Muscle layer of duodenum (tissue), 2 donors: ENCODE data around the gene PCSK2.

Experiments
- H3K27ac ChIP-seq: one replicate; pipeline ENCODE4 v1.7.0; 2013; ENCODE audit warnings: mild to moderate bottlenecking, low read length
- H3K27me3 ChIP-seq: one replicate; pipeline ENCODE4 v1.7.0; 2013; ENCODE audit warnings: low read depth, mild to moderate bottlenecking, control low read depth, low read length
- H3K36me3 ChIP-seq, 2 donors: one replicate each; pipeline ENCODE4 v1.7.0; 2013; ENCODE audit warnings: low read length in 2 of 2, control low read depth in 1 of 2, mild to moderate bottlenecking in 1 of 2; ENCODE audit not compliant: insufficient read depth in 2 of 2, control insufficient read depth in 1 of 2
- H3K4me1 ChIP-seq, 2 donors: one replicate each; pipeline ENCODE4 v1.7.0; 2013; ENCODE audit warnings: low read length in 2 of 2, mild to moderate bottlenecking in 2 of 2, control low read depth in 1 of 2, moderate library complexity in 1 of 2; ENCODE audit not compliant: insufficient read depth in 2 of 2, control insufficient read depth in 1 of 2
- H3K4me3 ChIP-seq, 2 donors: one replicate each; pipeline ENCODE4 v1.7.0; 2013; ENCODE audit warnings: low read length in 2 of 2, low read depth in 1 of 2, mild to moderate bottlenecking in 1 of 2
- H3K9me3 ChIP-seq, 2 donors: one replicate each; pipeline ENCODE4 v1.7.0; 2013; ENCODE audit warnings: low read length in 2 of 2, control low read depth in 1 of 2, mild to moderate bottlenecking in 1 of 2; ENCODE audit not compliant: control insufficient read depth in 1 of 2
- donor health status: healthy.

PCSK2 gene

GRCh38 chr20:17304774-17305173 is 77.9 kb downstream of the PCSK2 start:
- Histone ChIP-seq H3K4me1 (no peaks in the 10 kb centered on the region), H3K4me3 (no peak overlapping the region), H3K36me3 (no peaks in the 10 kb centered on the region), H3K27ac (no peak overlapping the region), H3K27me3 (no peaks in the 10 kb centered on the region), H3K9me3 (no peaks in the 10 kb centered on the region)

GRCh38 chr20:17306427-17306826 is 79.6 kb downstream of the PCSK2 start:
- H3K4me1 ChIP-seq: no peaks in the 10 kb centered on the region
- H3K36me3 ChIP-seq: no peaks in the 10 kb centered on the region
- no peak overlapping the region for H3K27ac ChIP-seq
- no peaks in the 10 kb centered on the region for H3K9me3 ChIP-seq
- no peak overlapping the region for H3K4me3 ChIP-seq
- H3K27me3 ChIP-seq: no peaks in the 10 kb centered on the region

- Histone ChIP-seq H3K4me1 (no peaks in the 10 kb centered on the region), H3K27ac (no peak overlapping the region), H3K4me3 (no peak overlapping the region), H3K27me3 (peaks cover 6% of the 10 kb centered on the region), H3K36me3 (no peaks in the 10 kb centered on the region), H3K9me3 (no peaks in the 10 kb centered on the region)
Observed at GRCh38 chr20:17314264-17314663, 87.4 kb downstream of the PCSK2 start.

- Histone ChIP-seq H3K9me3 (no peaks in the 10 kb centered on the region), H3K4me1 (no peaks in the 10 kb centered on the region), H3K27ac (no peak overlapping the region), H3K27me3 (peaks cover 6% of the 10 kb centered on the region), H3K4me3 (peak overlapping the region in 1 of 2 donors; percentile 22), H3K36me3 (no peaks in the 10 kb centered on the region)
Observed at GRCh38 chr20:17315407-17316231, 88.8 kb downstream of the PCSK2 start.

GRCh38 chr20:17316316-17317038 is 89.6 kb downstream of the PCSK2 start:
- Histone ChIP-seq H3K27me3 (peaks cover 6% of the 10 kb centered on the region), H3K36me3 (no peaks in the 10 kb centered on the region), H3K27ac (no peak overlapping the region), H3K9me3 (no peaks in the 10 kb centered on the region), H3K4me1 (no peaks in the 10 kb centered on the region), H3K4me3 (no peak overlapping the region)

GRCh38 chr20:17317341-17317740 is 90.5 kb downstream of the PCSK2 start:
- H3K36me3 ChIP-seq: no peaks in the 10 kb centered on the region
- H3K4me3 ChIP-seq: no peak overlapping the region
- no peaks in the 10 kb centered on the region for H3K9me3 ChIP-seq
- H3K4me1 ChIP-seq: no peaks in the 10 kb centered on the region
- H3K27me3 ChIP-seq: peaks cover 6% of the 10 kb centered on the region
- H3K27ac ChIP-seq: no peak overlapping the region

GRCh38 chr20:17320456-17320855 is 93.6 kb downstream of the PCSK2 start:
- no peaks in the 10 kb centered on the region for H3K4me1 ChIP-seq
- peaks cover 6% of the 10 kb centered on the region for H3K27me3 ChIP-seq
- H3K4me3 ChIP-seq: no peak overlapping the region
- H3K9me3 ChIP-seq: peaks cover 0 to under 1% of the 10 kb centered on the region in 2 donors
- H3K27ac ChIP-seq: no peak overlapping the region
- H3K36me3 ChIP-seq: no peaks in the 10 kb centered on the region

- H3K36me3 ChIP-seq: no peaks in the 10 kb centered on the region
- H3K9me3 ChIP-seq: peaks cover 0 to 4% of the 10 kb centered on the region in 2 donors
- H3K4me1 ChIP-seq: no peaks in the 10 kb centered on the region
- H3K27ac ChIP-seq: no peak overlapping the region
- no peaks in the 10 kb centered on the region for H3K27me3 ChIP-seq
- H3K4me3 ChIP-seq: no peak overlapping the region
Observed at GRCh38 chr20:17326096-17326495, 99.3 kb downstream of the PCSK2 start.

- peaks cover 0 to 4% of the 10 kb centered on the region in 2 donors for H3K9me3 ChIP-seq
- no peak overlapping the region for H3K27ac ChIP-seq
- H3K4me1 ChIP-seq: no peaks in the 10 kb centered on the region
- H3K4me3 ChIP-seq: no peak overlapping the region
- no peaks in the 10 kb centered on the region for H3K36me3 ChIP-seq
- H3K27me3 ChIP-seq: no peaks in the 10 kb centered on the region
Observed at GRCh38 chr20:17327185-17328148, 100.6 kb downstream of the PCSK2 start.

- no peak overlapping the region for H3K4me3 ChIP-seq
- no peaks in the 10 kb centered on the region for H3K36me3 ChIP-seq
- no peaks in the 10 kb centered on the region for H3K9me3 ChIP-seq
- no peaks in the 10 kb centered on the region for H3K4me1 ChIP-seq
- H3K27ac ChIP-seq: no peak overlapping the region
- no peaks in the 10 kb centered on the region for H3K27me3 ChIP-seq
Observed at GRCh38 chr20:17334932-17335331, 108.1 kb downstream of the PCSK2 start.

- no peaks in the 10 kb centered on the region for H3K36me3 ChIP-seq
- no peaks in the 10 kb centered on the region for H3K4me1 ChIP-seq
- no peaks in the 10 kb centered on the region for H3K27me3 ChIP-seq
- no peak overlapping the region for H3K4me3 ChIP-seq
- H3K9me3 ChIP-seq: no peaks in the 10 kb centered on the region
- no peak overlapping the region for H3K27ac ChIP-seq
Observed at GRCh38 chr20:17339000-17339399, 112.2 kb downstream of the PCSK2 start.
